ENCODE data around the gene FNDC8.
A peak's percentile ranks its signal among the peaks of the same experiment; 100 is the strongest.
"Not testable (repeated sequence)": the region's sequence is repeated elsewhere in the genome, so short reads cannot be mapped to it uniquely, and the experiment has no call there.

FNDC8 gene

DNA sequence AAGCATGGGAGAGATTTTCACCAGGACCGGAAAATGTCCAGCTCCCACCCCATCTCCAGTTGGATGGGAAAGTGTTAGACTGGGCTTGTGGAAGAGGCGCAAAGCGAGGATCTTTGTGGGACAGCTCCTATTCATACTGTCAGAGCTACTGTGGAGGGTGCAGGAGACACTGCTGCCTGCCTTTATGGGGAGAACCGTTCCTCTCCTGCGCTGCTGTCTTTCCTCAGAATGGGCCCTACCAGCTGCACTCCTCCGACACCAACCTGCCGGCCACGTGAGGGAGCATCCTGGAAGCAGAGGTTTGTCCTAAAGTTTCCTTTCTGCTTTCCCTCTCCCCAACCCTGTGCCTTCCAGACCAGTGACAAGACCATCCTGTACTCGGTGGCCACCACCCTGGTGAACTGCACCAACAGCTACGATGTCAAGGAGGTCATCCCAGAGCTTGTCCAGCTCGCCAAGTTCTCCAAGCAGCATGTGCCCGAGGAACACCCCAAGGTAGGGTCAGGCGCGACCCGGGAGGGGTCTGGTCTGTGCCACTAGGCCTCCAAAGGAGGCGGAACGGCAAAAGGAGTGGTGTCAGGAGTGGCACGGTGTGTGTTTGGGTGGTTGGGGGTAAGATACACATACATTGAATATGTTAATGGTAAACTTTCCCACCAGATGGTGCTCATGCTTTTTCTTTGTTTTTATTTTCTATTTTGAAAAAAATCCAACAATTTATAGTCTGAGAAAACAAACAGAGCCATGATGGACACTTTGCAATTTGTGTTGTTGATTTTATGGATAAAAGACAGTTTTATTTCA lies 49.8 kb downstream of the FNDC8 start:
- no peak overlapping the region for H3K4me3 ChIP-seq (ENCODE audit: low read length)
- peak; percentile 39 for DNase-seq (ENCODE audit: low read depth)
- TF ChIP-seq, protein P1, sequence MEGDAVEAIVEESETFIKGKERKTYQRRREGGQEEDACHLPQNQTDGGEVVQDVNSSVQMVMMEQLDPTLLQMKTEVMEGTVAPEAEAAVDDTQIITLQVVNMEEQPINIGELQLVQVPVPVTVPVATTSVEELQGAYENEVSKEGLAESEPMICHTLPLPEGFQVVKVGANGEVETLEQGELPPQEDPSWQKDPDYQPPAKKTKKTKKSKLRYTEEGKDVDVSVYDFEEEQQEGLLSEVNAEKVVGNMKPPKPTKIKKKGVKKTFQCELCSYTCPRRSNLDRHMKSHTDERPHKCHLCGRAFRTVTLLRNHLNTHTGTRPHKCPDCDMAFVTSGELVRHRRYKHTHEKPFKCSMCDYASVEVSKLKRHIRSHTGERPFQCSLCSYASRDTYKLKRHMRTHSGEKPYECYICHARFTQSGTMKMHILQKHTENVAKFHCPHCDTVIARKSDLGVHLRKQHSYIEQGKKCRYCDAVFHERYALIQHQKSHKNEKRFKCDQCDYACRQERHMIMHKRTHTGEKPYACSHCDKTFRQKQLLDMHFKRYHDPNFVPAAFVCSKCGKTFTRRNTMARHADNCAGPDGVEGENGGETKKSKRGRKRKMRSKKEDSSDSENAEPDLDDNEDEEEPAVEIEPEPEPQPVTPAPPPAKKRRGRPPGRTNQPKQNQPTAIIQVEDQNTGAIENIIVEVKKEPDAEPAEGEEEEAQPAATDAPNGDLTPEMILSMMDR (IDR thresholded peaks at IDR 0.05; ENCODE audit: insufficient read depth, low read depth, low read length, missing control alignments) = peak; percentile 30

DNA sequence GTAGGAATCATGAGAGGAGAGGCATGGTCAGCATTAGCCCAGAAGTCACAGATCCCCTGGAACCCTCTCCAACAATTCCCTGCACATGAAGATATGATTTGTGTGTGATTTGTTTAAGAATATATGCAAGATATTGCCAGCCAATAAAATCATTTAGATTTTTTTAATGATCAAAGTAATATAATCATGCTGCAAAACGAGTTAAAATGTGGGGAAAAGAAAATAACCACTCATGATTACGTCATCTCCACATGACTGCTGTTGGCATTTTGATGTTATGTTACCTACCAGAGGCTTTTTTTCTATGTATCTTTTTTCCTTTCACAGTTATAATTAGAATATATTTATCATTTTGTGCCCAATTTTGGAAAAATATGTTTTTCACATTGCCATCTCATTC lies 50.4 kb downstream of the FNDC8 start:
- TF ChIP-seq, protein P1 (IDR thresholded peaks at IDR 0.05; ENCODE audit: insufficient read depth, low read depth, low read length, missing control alignments) = no peak
- no peak overlapping the region for H3K4me3 ChIP-seq (ENCODE audit: low read length)
- peak; percentile 48 for DNase-seq (ENCODE audit: low read depth)

DNA sequence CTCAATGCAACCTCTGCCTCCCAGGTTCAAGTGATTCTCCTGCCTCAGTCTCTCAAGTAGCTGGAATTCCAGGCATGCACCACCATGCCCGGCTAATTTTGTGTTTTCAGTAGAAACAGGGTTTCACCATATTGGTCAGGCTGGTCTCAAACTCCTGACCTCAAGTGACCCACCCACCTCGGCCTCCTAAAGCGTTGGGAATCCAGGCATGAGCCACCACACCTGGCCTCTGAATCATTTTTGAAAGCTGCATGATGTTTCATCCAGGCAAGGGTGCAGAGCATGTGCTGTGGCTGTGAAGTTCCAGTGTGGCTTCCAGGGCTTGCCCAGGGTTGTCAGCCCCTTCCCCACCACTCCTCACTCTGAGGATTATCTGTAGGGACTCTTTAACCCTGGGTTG lies 50.9 kb downstream of the FNDC8 start:
- not testable (repeated sequence) for H3K4me3 ChIP-seq (ENCODE audit: low read length); DNase-seq (ENCODE audit: low read depth)

DNA sequence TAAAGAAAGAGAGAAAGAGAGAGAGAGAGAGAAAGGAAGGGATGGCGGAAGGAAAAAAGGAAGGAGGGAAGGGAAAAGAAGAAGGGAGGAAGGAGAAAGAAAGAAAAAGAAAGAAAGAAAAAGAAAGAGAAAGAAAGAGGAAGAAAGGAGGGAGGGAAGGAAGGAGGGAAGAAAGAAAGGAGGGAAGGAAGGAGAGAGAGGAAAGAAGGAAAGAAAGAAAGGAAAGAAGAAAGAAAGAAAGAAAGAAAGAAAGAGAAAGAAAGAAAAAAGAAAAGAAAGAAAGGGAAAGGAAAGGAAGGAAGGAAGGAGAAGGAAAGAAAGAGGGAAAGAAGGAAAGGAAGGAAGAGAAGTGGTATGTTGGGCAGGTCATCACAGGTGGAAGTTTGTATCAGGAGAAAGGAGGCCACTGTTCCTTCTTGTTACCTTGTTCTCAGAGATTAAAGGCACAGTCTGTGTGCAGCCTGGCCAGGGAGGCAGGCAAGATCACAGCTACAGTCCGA lies 53.5 kb downstream of the FNDC8 start:
- TF ChIP-seq, protein P1 (IDR thresholded peaks at IDR 0.05; ENCODE audit: insufficient read depth, low read depth, low read length, missing control alignments) = no peak
- no peak for DNase-seq (ENCODE audit: low read depth)
- no peak overlapping the region for H3K4me3 ChIP-seq (ENCODE audit: low read length)

DNA sequence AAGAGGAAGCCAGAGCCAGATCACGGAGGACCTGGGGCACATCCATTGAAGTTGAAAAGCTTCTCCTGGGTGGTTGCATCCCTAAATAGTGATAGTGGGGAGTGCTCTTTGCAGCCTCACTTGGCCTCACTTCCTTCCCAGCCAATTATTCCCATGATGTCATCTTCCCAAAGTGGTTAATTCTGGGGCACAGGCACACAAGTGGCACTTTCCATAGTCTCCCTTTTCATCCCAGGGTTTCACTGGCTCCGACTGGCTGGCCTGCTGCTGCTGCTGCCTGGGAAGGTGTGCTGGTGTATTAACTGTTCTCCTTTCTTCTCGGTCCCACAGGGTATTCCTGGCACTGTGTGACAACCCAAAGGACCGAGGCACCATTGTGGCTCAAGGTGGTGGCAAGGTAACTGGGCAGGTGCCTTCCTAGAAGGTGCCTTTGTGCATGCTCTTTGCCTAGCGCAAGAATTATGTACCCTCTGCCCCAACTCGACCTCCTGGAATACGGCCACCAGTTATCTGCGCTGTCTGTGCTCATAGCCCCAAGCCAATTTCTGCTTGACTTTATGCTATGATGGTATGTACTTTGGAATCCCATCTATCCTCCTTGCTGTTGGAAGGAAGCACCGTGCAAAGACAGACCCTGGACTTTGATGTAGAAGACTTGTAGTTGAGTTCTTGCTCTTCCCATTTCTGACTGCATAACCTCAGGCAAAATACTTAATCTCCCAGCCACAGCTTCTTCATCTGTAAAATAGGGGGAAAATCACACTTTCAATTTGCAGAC lies 54.4 kb downstream of the FNDC8 start:
- TF ChIP-seq, protein P1 (IDR thresholded peaks at IDR 0.05; ENCODE audit: insufficient read depth, low read depth, low read length, missing control alignments) = no peak
- DNase-seq (ENCODE audit: low read depth) = no peak
- no peak overlapping the region for H3K4me3 ChIP-seq (ENCODE audit: low read length)

DNA sequence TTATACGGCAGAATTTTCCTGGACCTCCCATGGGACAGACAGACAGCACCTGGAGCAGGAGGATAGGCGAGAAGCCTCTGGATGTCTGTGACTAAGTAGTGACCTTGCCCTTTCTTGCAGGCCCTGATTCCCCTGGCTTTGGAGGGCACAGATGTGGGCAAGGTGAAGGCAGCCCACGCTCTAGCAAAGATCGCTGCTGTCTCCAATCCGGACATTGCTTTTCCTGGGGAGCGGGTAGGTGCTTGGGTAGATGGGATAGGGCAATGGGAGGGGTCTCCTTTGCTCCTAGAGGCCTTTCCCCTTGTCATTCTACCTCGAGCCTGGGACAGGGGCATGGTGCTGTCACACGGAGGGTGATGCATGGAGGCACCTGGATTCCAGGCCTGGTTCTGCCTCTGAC lies 55.5 kb downstream of the FNDC8 start:
- TF ChIP-seq, protein P1 (IDR thresholded peaks at IDR 0.05; ENCODE audit: insufficient read depth, low read depth, low read length, missing control alignments) = no peak
- DNase-seq (ENCODE audit: low read depth) = no peak

DNA sequence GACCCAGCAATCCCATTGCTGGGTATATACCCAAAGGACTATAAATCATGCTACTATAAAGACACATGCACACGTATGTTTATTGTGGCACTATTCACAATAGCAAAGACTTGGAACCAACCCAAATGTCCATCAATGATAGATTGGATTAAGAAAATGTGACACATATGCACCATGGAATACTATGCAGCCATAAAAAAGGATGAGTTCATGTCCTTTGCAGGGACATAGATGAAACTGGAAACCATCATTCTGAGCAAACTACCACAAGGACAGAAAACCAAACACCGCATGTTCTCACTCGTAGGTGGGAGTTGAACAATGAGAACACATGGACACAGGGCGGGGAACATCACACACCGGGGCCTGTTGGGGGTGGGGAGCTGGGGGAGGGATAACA lies 58.0 kb downstream of the FNDC8 start:
- not testable (repeated sequence) for DNase-seq (ENCODE audit: low read depth); H3K4me3 ChIP-seq (ENCODE audit: low read length)

More for the DNA sequence above, 55.5 kb downstream of the FNDC8 start:
- H3K4me3 ChIP-seq (ENCODE audit: low read length) = no peak overlapping the region

All from epithelial cell of esophagus (primary cell).